Ovary (tissue), 10 donors: ENCODE measurements around the gene ZBED1. TPM values are rescaled to one million over a fixed set of nuclear protein-coding genes. Genes with fewer than 3 reads are reported as not detected.

Source experiments
- DNase-seq, 5 donors: peaks; one replicate each; pipeline ENCODE4 v3.0.0-alpha.2; 2019 to 2020
- H3K27ac ChIP-seq, 2 donors: fragments of 200-600 bp; one replicate each; pipeline versions ENCODE4 v1.5.1 to v1.8.0; 2019 to 2022
- H3K27me3 ChIP-seq: fragments of 200-600 bp; one replicate; pipeline ENCODE4 v1.8.0; 2022
- H3K36me3 ChIP-seq: fragments of 200-600 bp; sonication (generic); one replicate; pipeline ENCODE4 v1.5.1; 2019
- H3K4me1 ChIP-seq: one replicate; pipeline ENCODE4 v1.8.1; 2013; ENCODE audit warnings: mild to moderate bottlenecking, moderate library complexity; ENCODE audit not compliant: insufficient read depth
- H3K4me3 ChIP-seq: fragments of 200-600 bp; sonication (generic); one replicate; pipeline ENCODE4 v1.5.1; 2017
- H3K9me3 ChIP-seq, 2 donors: fragments of 200-600 bp in 1 of 2; sonication (generic) in 1 of 2; one replicate each; pipeline versions ENCODE4 v1.5.1 to v1.8.1; 2013 to 2019; ENCODE audit warnings: mild to moderate bottlenecking in 1 of 2, moderate library complexity in 1 of 2
- CTCF ChIP-seq, 3 donors: fragments of 450-650 bp in 2 of 3; fragments of 200-600 bp in 1 of 3; IDR thresholded peaks; one replicate each; pipeline versions ENCODE4 v1.5.1 to v1.8.0; 2016 to 2022; ENCODE audit warnings: antibody characterized with exemption in 3 of 3, mild to moderate bottlenecking in 1 of 3
- EP300 ChIP-seq: sonication (generic); formaldehyde crosslinking; IDR thresholded peaks from one replicate; pipeline ENCODE4 v1.6.1; 2017; ENCODE audit warnings: antibody characterized with exemption
- POLR2A ChIP-seq: fragments of 450-650 bp; IDR thresholded peaks from one replicate; pipeline ENCODE4 v1.6.1; 2017; ENCODE audit warnings: antibody characterized with exemption, mild to moderate bottlenecking, moderate library complexity
- WGBS, 3 donors: extraction: QIAGEN DNeasy Blood & Tissue Kit in 1 of 3; methylation state at CpG; one replicate each; pipeline versions ENCODE4 v1.1.5 to v1.1.7; 2013 to 2017; 5-methylcytosine and 5-hydroxymethylcytosine counted together
- intact Hi-C, 4 donors: fragments of 100-400 bp; cut with DNase I; formaldehyde crosslinking; loops; one replicate each; pipeline versions ENCODE4 v1.11.0 to v1.15.1; 2022 to 2023
- long read RNA-seq, 3 donors: library from polyadenylated mRNA in 2 of 3; unstranded in 2 of 3; transcript quantifications; one replicate each; pipeline ENCODE4 v2.0.0 and lab custom pipeline, GENCODE V29; 2021 to 2026
- polyA plus RNA-seq, 2 donors: library from polyadenylated mRNA; stranded (reverse); fragments of 200-250 nt in 1 of 2; fragments of 350-450 nt in 1 of 2; fragmentation: Illumina TruSeq in 1 of 2; extraction: RNeasy Lipid Tissue Mini Kit (QIAGEN cat#74804) in 1 of 2; gene quantifications; one replicate each; pipeline ENCODE4 v1.2.3, GENCODE V29; 2013 to 2014
- total RNA-seq, 7 donors: library from RNA; depleted of rRNA in 2 of 7; stranded (reverse); fragments of >200 nt in 2 of 7; fragmentation: NEBNext Ultra II Directional in 3 of 7; extraction: Animal tissue kit (Norgen Biotek cat#: 25700) in 3 of 7; gene quantifications; one replicate each; pipeline versions ENCODE4 v1.1.0 to v1.2.4, GENCODE V29; 2016 to 2023
- donor health status: DM: no; HTN: no; CAD: no; lungs with moderate emphysema.
- donor health status: DM: no; HTN: no; CAD: no.
- donor health status: Bipolar disorder and iron deficiency.
- donor health status: DM: yes; HTN: yes; CAD: no.
- donor health status: DM: no; HTN: no; CAD: no.
- donor health status: DM: yes; HTN: yes; CAD: no.

Gene ZBED1
- total RNA-seq (10 to 100 TPM; 23.4 to 39.0 (median 25.9) TPM), polyA plus RNA-seq (10 to 100 TPM; 26.0 to 28.8 TPM)
- long read RNA-seq, donor 1, full-length matches to known transcripts, result 138 of 143 reads
- long read RNA-seq, donor 1, partial matches to known transcripts, result 0 of 143 reads
- long read RNA-seq, donor 1, other reads (novel, unspliced or antisense), result 5 of 143 reads
- long read RNA-seq, donor 2, full-length matches to known transcripts, result 11 of 11 reads
- long read RNA-seq, donor 2, partial matches to known transcripts, result 0 of 11 reads
- long read RNA-seq, donor 2, other reads (novel, unspliced or antisense), result 0 of 11 reads
- long read RNA-seq, donor 3, full-length matches to known transcripts, result 49 of 72 reads
- long read RNA-seq, donor 3, partial matches to known transcripts, result 0 of 72 reads
- long read RNA-seq, donor 3, other reads (novel, unspliced or antisense), result 23 of 72 reads

DNA sequence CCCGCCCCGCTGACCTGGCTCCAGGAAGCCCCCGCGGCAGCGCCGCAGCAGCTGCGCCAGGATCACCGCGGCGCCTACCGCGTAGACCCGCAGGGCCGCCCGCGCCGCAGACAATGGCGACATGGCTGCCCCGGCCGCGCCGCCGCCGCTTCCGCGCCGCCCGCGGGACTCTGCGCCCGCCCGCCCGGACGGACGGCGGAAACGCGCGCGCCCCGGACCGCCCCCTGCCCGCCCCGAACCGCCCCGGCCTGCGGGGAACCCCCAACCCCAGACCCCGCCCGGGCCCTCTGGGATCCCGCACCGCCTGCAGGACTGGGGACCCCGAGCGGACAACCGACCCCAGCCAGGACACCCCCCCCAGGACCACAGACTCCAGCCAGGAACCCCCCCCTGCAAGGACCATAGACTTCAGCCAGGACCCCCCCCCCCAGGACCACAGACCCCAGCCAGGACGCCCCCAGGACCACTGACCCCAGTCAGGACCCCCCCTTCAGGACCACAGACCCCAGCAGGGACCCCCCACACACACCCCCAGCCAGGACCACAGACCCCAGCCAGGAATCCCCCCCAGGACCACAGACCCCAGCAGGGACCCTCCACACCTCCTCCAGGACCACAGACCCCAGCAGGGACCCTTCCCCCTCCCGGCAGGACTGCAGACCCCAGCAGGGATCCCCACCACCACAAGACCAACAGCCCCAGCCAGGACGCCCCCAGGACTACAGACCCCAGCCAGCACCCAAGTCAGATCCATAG is at the start of gene ZBED1, which contains the start of gene DHRSX:
Gene ZBED1 (minus strand): TSS at position 174 of the 756 bp plus-strand sequence. CDS start 10,257 bp downstream, outside the sequence.
Gene DHRSX (minus strand): TSS at position 174 of the 756 bp plus-strand sequence. CDS start 51 bp downstream, at position 123.
- DNase-seq, result peak in 3 of 5 donors; percentile 61 to 65 (median 63)

DNA sequence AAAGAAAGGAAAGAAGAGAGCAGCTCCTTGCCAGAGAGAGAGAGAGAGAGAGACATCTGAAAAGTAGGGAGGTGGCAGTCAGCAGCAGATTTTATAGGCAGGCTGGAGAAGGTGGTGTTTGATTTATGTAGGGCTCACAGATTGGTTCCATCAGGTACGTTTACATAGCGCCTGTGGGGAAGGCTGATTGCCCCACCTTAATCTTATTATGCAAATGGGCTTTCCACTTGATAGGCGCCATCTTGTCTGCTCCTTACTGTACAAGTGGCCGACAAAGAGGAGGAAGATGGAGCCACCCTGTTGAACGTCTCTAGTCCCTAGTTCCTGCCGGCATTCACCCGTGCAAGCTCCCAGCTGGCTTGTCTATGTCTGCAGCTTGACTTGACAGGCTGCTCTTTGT is 49.1 kb upstream of the ZBED1 start:
- DNase-seq, result no peak
- Histone ChIP-seq H3K9me3 (no peaks in the 10 kb centered on the region), H3K4me3 (no peak overlapping the region), H3K27me3 (no peaks in the 10 kb centered on the region), H3K36me3 (no peaks in the 10 kb centered on the region), H3K27ac (no peak overlapping the region), H3K4me1 (no peaks in the 10 kb centered on the region)
- TF ChIP-seq POLR2A (no peak), EP300 (no peak), CTCF (IDR thresholded peaks at IDR 0.05) (no peak)
- WGBS, 3 donors, result 31 to 57% (median 44%) methylated on average over 7 of the region's 7 CpGs
- intact Hi-C loops, result no loop called here

More for the DNA sequence above, at the start of gene ZBED1, which contains the start of gene DHRSX:
- H3K4me3 ChIP-seq, result peak within 1 kb of the TSS; percentile 72
- no peaks in the 10 kb centered on the region for H3K36me3 ChIP-seq
- no peaks in the 10 kb centered on the region for H3K9me3 ChIP-seq
- 4 to 76% (median 36%) methylated on average over 2 to 57 of the region's 57 CpGs for WGBS, 3 donors
- peak within 1 kb of the TSS; percentile 88 to 97 for H3K27ac ChIP-seq
- H3K27me3 ChIP-seq, result no peaks in the 10 kb centered on the region
- intact Hi-C loops, result no loop called here
- no peak for TF ChIP-seq POLR2A
- TF ChIP-seq EP300, result no peak
- TF ChIP-seq CTCF (IDR thresholded peaks at IDR 0.05), result no peak
- peaks cover 5% of the 10 kb centered on the region for H3K4me1 ChIP-seq

DNA sequence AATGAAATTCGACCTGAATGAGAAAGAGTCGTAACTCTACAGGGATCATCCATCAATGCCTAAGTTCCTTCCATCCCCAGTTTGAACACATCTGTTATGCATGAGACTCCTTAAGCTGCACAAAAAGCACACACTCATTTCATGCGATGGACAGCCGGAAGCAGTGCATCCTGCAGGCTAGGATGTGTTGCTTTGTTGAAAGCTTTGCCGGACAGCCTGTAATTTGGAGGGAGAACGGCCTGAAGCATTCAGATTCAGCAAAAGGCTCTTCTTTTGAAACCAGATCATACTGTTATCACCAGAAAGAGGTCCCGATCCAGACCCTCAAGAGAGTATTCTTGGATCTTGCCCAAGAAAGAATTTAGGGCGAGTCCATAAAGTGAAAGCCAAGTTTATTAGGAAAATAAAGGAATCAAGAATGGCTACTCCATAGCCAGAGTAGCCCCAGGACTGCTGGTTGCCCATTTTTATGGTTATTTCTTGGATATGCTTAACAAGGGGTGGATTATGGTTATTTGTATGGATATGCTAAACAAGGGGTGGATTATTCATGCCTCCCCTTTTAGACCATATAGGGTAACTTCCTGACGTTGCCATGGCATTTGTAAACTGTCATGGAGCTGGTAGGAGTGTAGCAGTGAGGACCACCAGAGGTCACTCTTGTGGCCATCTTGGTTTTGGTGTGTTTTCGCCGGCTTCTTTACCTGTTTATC is 48.1 kb upstream of the ZBED1 start:
- no peaks in the 10 kb centered on the region for H3K27me3 ChIP-seq
- no peaks in the 10 kb centered on the region for H3K9me3 ChIP-seq
- no peaks in the 10 kb centered on the region for H3K36me3 ChIP-seq
- WGBS, 3 donors, result 30 to 33% (median 33%) methylated on average over 11 of the region's 11 CpGs
- H3K4me3 ChIP-seq, result no peak overlapping the region
- TF ChIP-seq EP300 (no peak), CTCF (IDR thresholded peaks at IDR 0.05) (no peak), POLR2A (no peak)
- no peak overlapping the region for H3K27ac ChIP-seq
- intact Hi-C loops, result no loop called here
- no peaks in the 10 kb centered on the region for H3K4me1 ChIP-seq
- no peak for DNase-seq

GRCh38 chrX:2547736-2548135 is 47.0 kb upstream of the ZBED1 start:
- no peaks in the 10 kb centered on the region for H3K36me3 ChIP-seq
- TF ChIP-seq EP300 (no peak), POLR2A (no peak), CTCF (IDR thresholded peaks at IDR 0.05) (no peak)
- H3K27me3 ChIP-seq, result no peaks in the 10 kb centered on the region
- no peaks in the 10 kb centered on the region for H3K4me1 ChIP-seq
- no peaks in the 10 kb centered on the region for H3K9me3 ChIP-seq
- no peak for DNase-seq
- no peak overlapping the region for H3K4me3 ChIP-seq
- 59 to 86% (median 75%) methylated on average over 4 of the region's 4 CpGs for WGBS, 3 donors
- intact Hi-C loops, result no loop called here
- no peak overlapping the region for H3K27ac ChIP-seq
